CD14-positive monocyte (primary cell): ENCODE results near the gene PCDHGC5. TPM values are rescaled to one million over a fixed set of nuclear protein-coding genes. Genes with fewer than 3 reads are reported as not detected.

Experiments used
- DNase-seq, 3 donors: peaks; one replicate each; pipeline ENCODE4 v3.0.0-alpha.2; 2011 to 2022
- H2AFZ ChIP-seq: 2 replicates; pipeline ENCODE4 v1.6.0; 2012; ENCODE audit warnings: mild to moderate bottlenecking, low read depth, low read length, inconsistent platforms; ENCODE audit not compliant: insufficient read depth, poor library complexity, severe bottlenecking
- H3K27ac ChIP-seq, 2 donors: 1 replicate in 1 of 2; 2 replicates in 1 of 2; pipeline ENCODE4 v1.5.1; 2012 to 2013; ENCODE audit warnings: low read length in 2 of 2, control low read depth in 1 of 2, inconsistent platforms in 1 of 2, low read depth in 1 of 2, mild to moderate bottlenecking in 1 of 2
- H3K27me3 ChIP-seq, 2 donors: one replicate each; pipeline versions ENCODE4 v1.6.0 to v1.6.1; 2011 to 2013; ENCODE audit warnings: low read length in 2 of 2; ENCODE audit not compliant: control insufficient read depth in 2 of 2, insufficient read depth in 2 of 2
- H3K36me3 ChIP-seq, 2 donors: replicated peaks in 1 of 2; 1 replicate in 1 of 2; 2 replicates in 1 of 2; pipeline versions ENCODE4 v1.5.1 to v1.6.1; 2012 to 2013; ENCODE audit warnings: low read length in 2 of 2, control low read depth in 1 of 2, inconsistent platforms in 1 of 2, mild to moderate bottlenecking in 1 of 2; ENCODE audit not compliant: insufficient read depth in 2 of 2, control insufficient read depth in 1 of 2
- H3K4me1 ChIP-seq, 2 donors: 1 replicate in 1 of 2; 2 replicates in 1 of 2; pipeline versions ENCODE4 v1.5.1 to v1.6.1; 2012 to 2013; ENCODE audit warnings: low read length in 2 of 2, control low read depth in 1 of 2, inconsistent platforms in 1 of 2, mild to moderate bottlenecking in 1 of 2, moderate library complexity in 1 of 2; ENCODE audit not compliant: insufficient read depth in 2 of 2, control insufficient read depth in 1 of 2
- H3K4me2 ChIP-seq: replicated peaks from 2 replicates; pipeline ENCODE3; 2012; ENCODE audit warnings: low read length, moderate library complexity, mild to moderate bottlenecking; ENCODE audit not compliant: poor library complexity, severe bottlenecking; ENCODE audit errors: extremely low read depth
- H3K4me3 ChIP-seq, 3 experiments: fragments of 200-600 bp in 1 of 3; sonication (generic) in 1 of 3; replicated peaks in 1 of 3; 1 replicate in 2 of 3; 2 replicates in 1 of 3; pipeline ENCODE4 v1.5.1; 2011 to 2013; ENCODE audit warnings: low read length in 3 of 3, mild to moderate bottlenecking in 3 of 3, control low read depth in 2 of 3, low read depth in 2 of 3, inconsistent platforms in 1 of 3, moderate library complexity in 1 of 3
- H3K79me2 ChIP-seq: 2 replicates; pipeline ENCODE4 v1.6.0; 2012; ENCODE audit warnings: mild to moderate bottlenecking, control low read depth, inconsistent platforms, low read length, moderate library complexity; ENCODE audit not compliant: insufficient read depth
- H3K9ac ChIP-seq: 2 replicates; pipeline ENCODE4 v1.6.0; 2017; ENCODE audit warnings: low read length, mild to moderate bottlenecking; ENCODE audit not compliant: insufficient read depth, poor library complexity, severe bottlenecking
- H3K9me3 ChIP-seq, 2 donors: replicated peaks in 1 of 2; 1 replicate in 1 of 2; 2 replicates in 1 of 2; pipeline versions ENCODE4 v1.5.1 to v1.6.1; 2012 to 2013; ENCODE audit warnings: low read length in 2 of 2, control low read depth in 1 of 2; ENCODE audit not compliant: control insufficient read depth in 1 of 2, insufficient read depth in 1 of 2
- H4K20me1 ChIP-seq: 2 replicates; pipeline ENCODE4 v1.6.0; 2012; ENCODE audit warnings: mild to moderate bottlenecking, low read length, control low read depth, moderate library complexity; ENCODE audit not compliant: insufficient read depth
- H3K27ac Mint-ChIP-seq, 7 donors: one replicate each; pipeline ENCODE4 v1.8.0; 2020; ENCODE audit warnings: mild to moderate bottlenecking in 7 of 7, mixed read lengths in 7 of 7, moderate library complexity in 6 of 7, inconsistent platforms in 2 of 7
- H3K27me3 Mint-ChIP-seq, 3 donors: one replicate each; pipeline ENCODE4 v1.8.0; 2021 to 2022; ENCODE audit warnings: low read depth in 3 of 3, mild to moderate bottlenecking in 3 of 3, mixed read lengths in 3 of 3, moderate library complexity in 3 of 3, inconsistent platforms in 1 of 3
- H3K36me3 Mint-ChIP-seq, 2 donors: one replicate each; pipeline ENCODE4 v1.8.0; 2020; ENCODE audit warnings: mixed read lengths in 2 of 2, inconsistent platforms in 1 of 2, mild to moderate bottlenecking in 1 of 2
- H3K4me1 Mint-ChIP-seq: one replicate; pipeline ENCODE4 v1.8.0; 2020; ENCODE audit warnings: mild to moderate bottlenecking, mixed read lengths
- H3K4me3 Mint-ChIP-seq, 2 donors: one replicate each; pipeline ENCODE4 v1.8.0; 2020; ENCODE audit warnings: mild to moderate bottlenecking in 2 of 2, mixed read lengths in 2 of 2, moderate library complexity in 1 of 2
- H3K9me3 Mint-ChIP-seq, 7 donors: one replicate each; pipeline ENCODE4 v1.8.0; 2020 to 2022; ENCODE audit warnings: mixed read lengths in 7 of 7, mild to moderate bottlenecking in 6 of 7, moderate library complexity in 6 of 7, inconsistent platforms in 2 of 7
- CTCF ChIP-seq: fragments of 200-600 bp; IDR thresholded peaks from one replicate; pipeline ENCODE4 v1.8.0; 2022; ENCODE audit warnings: antibody characterized with exemption, mild to moderate bottlenecking
- WGBS: methylation state at CpG from one replicate; pipeline ENCODE4 v1.1.5; 2013; ENCODE audit warnings: missing lambda C conversion rate; ENCODE audit not compliant: insufficient coverage; 5-methylcytosine and 5-hydroxymethylcytosine counted together
- intact Hi-C, 2 donors: fragments of 100-400 bp; cut with micrococcal nuclease; formaldehyde crosslinking; loops; one replicate each; pipeline versions ENCODE4 v1.15.0 to v1.15.1; 2023
- polyA plus RNA-seq, 3 donors: library from polyadenylated mRNA; depleted of rRNA in 1 of 3; unstranded in 2 of 3; stranded (reverse) in 1 of 3; fragments of 300-500 nt in 2 of 3; fragments of >200 nt in 1 of 3; fragmentation: Illumina TruSeq in 2 of 3; gene quantifications; 1 replicate in 2 of 3; 2 replicates in 1 of 3; pipeline ENCODE4 v1.2.3, GENCODE V29; 2012 to 2021

Gene PCDHGC5
- polyA plus RNA-seq, 3 donors = not detected

- Mint-ChIP-seq H3K4me3 (no peak overlapping the region), H3K27ac (peak overlapping the region in 2 of 7 donors; percentile 15 to 21), H3K27me3 (no peaks in the 10 kb centered on the region), H3K4me1 (peaks cover 7% of the 10 kb centered on the region), H3K9me3 (no peaks in the 10 kb centered on the region), H3K36me3 (peaks cover 7 to 8% of the 10 kb centered on the region in 2 donors)
- Histone ChIP-seq H3K27ac (no peak overlapping the region), H3K79me2 (peaks cover 5% of the 10 kb centered on the region), H2AFZ (no peak overlapping the region), H4K20me1 (peaks cover 92% of the 10 kb centered on the region), H3K9ac (no peak overlapping the region), H3K27me3 (no peaks in the 10 kb centered on the region), H3K4me2 (no peak overlapping the region), H3K9me3 (no peaks in the 10 kb centered on the region), H3K4me1 (no peaks in the 10 kb centered on the region), H3K36me3 (peaks cover 93 to 100% of the 10 kb centered on the region in 2 donors), H3K4me3 (no peak overlapping the region)
- intact Hi-C loops = loop anchor here in 1 of 2 donors (5.0 kb wide), 1 partner anchor 33 kb away; no protein-coding TSS in a partner anchor
- 100% methylated on average over 1 of the region's 5 CpGs for WGBS
- no peak for TF ChIP-seq CTCF
- no peak for DNase-seq
Measured at GRCh38 chr5:141529002-141529401, 40.1 kb downstream of the PCDHGC5 start.

GRCh38 chr5:141529873-141530272, 41.0 kb downstream of the PCDHGC5 start:
- H3K27ac Mint-ChIP-seq = peak overlapping the region in 2 of 7 donors; percentile 35 to 39
- no peak for DNase-seq
- H3K4me3 ChIP-seq = no peak overlapping the region
- TF ChIP-seq CTCF = no peak
- H3K4me2 ChIP-seq = no peak overlapping the region
- no peaks in the 10 kb centered on the region for H3K9me3 Mint-ChIP-seq
- H3K27me3 Mint-ChIP-seq = no peaks in the 10 kb centered on the region
- H3K9me3 ChIP-seq = no peaks in the 10 kb centered on the region
- no peak overlapping the region for H3K4me3 Mint-ChIP-seq
- peaks cover 10 to 16% of the 10 kb centered on the region in 2 donors for H3K36me3 Mint-ChIP-seq
- no peak overlapping the region for H3K27ac ChIP-seq
- peaks cover 96 to 100% of the 10 kb centered on the region in 2 donors for H3K36me3 ChIP-seq
- H3K4me1 ChIP-seq = no peaks in the 10 kb centered on the region
- peaks cover under 1% of the 10 kb centered on the region for H3K4me1 Mint-ChIP-seq
- intact Hi-C loops = loop anchor here in 1 of 2 donors (5.0 kb wide), 1 partner anchor 32 kb away; no protein-coding TSS in a partner anchor
- peaks cover 7% of the 10 kb centered on the region for H3K79me2 ChIP-seq
- no peaks in the 10 kb centered on the region for H3K27me3 ChIP-seq
- H2AFZ ChIP-seq = no peak overlapping the region
- WGBS = 93% methylated on average over 7 of the region's 7 CpGs
- H3K9ac ChIP-seq = no peak overlapping the region
- H4K20me1 ChIP-seq = peaks cover 92% of the 10 kb centered on the region
